ENCODE results near the gene MED23.
A peak's percentile ranks its signal among the peaks of the same experiment; 100 is the strongest.

The MED23 gene

GRCh38 chr6:131627724-131628682, at the start of gene MED23:
Gene MED23, minus strand, starts transcription at chr6:131628242. Its CDS starts 193 bp downstream, at chr6:131628049.
- DNase-seq (ENCODE audit: low read depth in 2 of 2, low spot score in 1 of 2): peak; percentile 85 to 94

- DNase-seq (ENCODE audit: low read depth in 2 of 2, low spot score in 1 of 2): no peak
Measured at GRCh38 chr6:131673184-131673583, 45.1 kb upstream of the MED23 start.

GRCh38 chr6:131669891-131670290, 41.8 kb upstream of the MED23 start:
- DNase-seq (ENCODE audit: low read depth in 2 of 2, low spot score in 1 of 2): no peak

- no peak for DNase-seq (ENCODE audit: low read depth in 2 of 2, low spot score in 1 of 2)
Measured at GRCh38 chr6:131663578-131664165, 35.6 kb upstream of the MED23 start.

- no peak for DNase-seq (ENCODE audit: low read depth in 2 of 2, low spot score in 1 of 2)
Measured at GRCh38 chr6:131660195-131660594, 32.2 kb upstream of the MED23 start.

GRCh38 chr6:131658287-131658686, 30.2 kb upstream of the MED23 start:
- no peak for DNase-seq (ENCODE audit: low read depth in 2 of 2, low spot score in 1 of 2)

- no peak for DNase-seq (ENCODE audit: low read depth in 2 of 2, low spot score in 1 of 2)
Measured at GRCh38 chr6:131657630-131658111, 29.6 kb upstream of the MED23 start.

- DNase-seq (ENCODE audit: low read depth in 2 of 2, low spot score in 1 of 2): no peak
Measured at GRCh38 chr6:131657222-131657621, 29.2 kb upstream of the MED23 start.

GRCh38 chr6:131656667-131657066, 28.6 kb upstream of the MED23 start:
- no peak for DNase-seq (ENCODE audit: low read depth in 2 of 2, low spot score in 1 of 2)

- DNase-seq (ENCODE audit: low read depth in 2 of 2, low spot score in 1 of 2): no peak
Measured at GRCh38 chr6:131655951-131656350, 27.9 kb upstream of the MED23 start.

GRCh38 chr6:131655387-131655786, 27.3 kb upstream of the MED23 start:
- DNase-seq (ENCODE audit: low read depth in 2 of 2, low spot score in 1 of 2): no peak

- DNase-seq (ENCODE audit: low read depth in 2 of 2, low spot score in 1 of 2): no peak
Measured at GRCh38 chr6:131654326-131654725, 26.3 kb upstream of the MED23 start.

- no peak for DNase-seq (ENCODE audit: low read depth in 2 of 2, low spot score in 1 of 2)
Measured at GRCh38 chr6:131652472-131652871, 24.4 kb upstream of the MED23 start.

GRCh38 chr6:131651782-131652181, 23.7 kb upstream of the MED23 start:
- no peak for DNase-seq (ENCODE audit: low read depth in 2 of 2, low spot score in 1 of 2)

- DNase-seq (ENCODE audit: low read depth in 2 of 2, low spot score in 1 of 2): no peak
Measured at GRCh38 chr6:131646249-131646670, 18.2 kb upstream of the MED23 start.

- no peak for DNase-seq (ENCODE audit: low read depth in 2 of 2, low spot score in 1 of 2)
Measured at GRCh38 chr6:131645846-131646245, 17.8 kb upstream of the MED23 start.

- no peak for DNase-seq (ENCODE audit: low read depth in 2 of 2, low spot score in 1 of 2)
Measured at GRCh38 chr6:131644921-131645320, 16.9 kb upstream of the MED23 start.

GRCh38 chr6:131643855-131644460, 15.9 kb upstream of the MED23 start:
- no peak for DNase-seq (ENCODE audit: low read depth in 2 of 2, low spot score in 1 of 2)

- DNase-seq (ENCODE audit: low read depth in 2 of 2, low spot score in 1 of 2): no peak
Measured at GRCh38 chr6:131642987-131643611, 15.1 kb upstream of the MED23 start.

GRCh38 chr6:131642565-131642964, 14.5 kb upstream of the MED23 start:
- DNase-seq (ENCODE audit: low read depth in 2 of 2, low spot score in 1 of 2): no peak

- no peak for DNase-seq (ENCODE audit: low read depth in 2 of 2, low spot score in 1 of 2)
Measured at GRCh38 chr6:131641554-131641953, 13.5 kb upstream of the MED23 start.

All from stimulated activated CD8-positive, alpha-beta memory T cell treated with anti-CD3 and anti-CD28 coated beads, Interleukin-4, amount 100 ng/mL, for 4 hours (primary cell).